Tibial artery (tissue), 4 donors: ENCODE data around the gene PLEKHH2.

ENCODE experiments used
- DNase-seq, 2 donors: peaks; one replicate each; pipeline ENCODE4 v3.0.0-alpha.2; 2019
- H3K27ac ChIP-seq, 2 donors: fragments of 200-600 bp; sonication (generic) in 1 of 2; 1 replicate in 1 of 2; 2 replicates in 1 of 2; pipeline ENCODE4 v1.5.1; 2018 to 2019; ENCODE audit warnings: mild to moderate bottlenecking in 1 of 2
- H3K27me3 ChIP-seq, 2 donors: fragments of 200-600 bp; sonication (generic) in 1 of 2; one replicate each; pipeline versions ENCODE4 v1.5.1 to v1.6.0; 2016 to 2019
- H3K36me3 ChIP-seq, 3 donors: fragments of 200-600 bp; sonication (generic) in 2 of 3; one replicate each; pipeline ENCODE4 v1.5.1; 2016 to 2019; ENCODE audit warnings: mild to moderate bottlenecking in 2 of 3
- H3K4me1 ChIP-seq, 4 donors: fragments of 200-600 bp; sonication (generic) in 2 of 4; 1 replicate in 3 of 4; 2 replicates in 1 of 4; pipeline ENCODE4 v1.5.1; 2016 to 2019
- H3K4me3 ChIP-seq, 2 donors: fragments of 200-600 bp; sonication (generic) in 1 of 2; 1 replicate in 1 of 2; 2 replicates in 1 of 2; pipeline ENCODE4 v1.5.1; 2018 to 2019; ENCODE audit warnings: mild to moderate bottlenecking in 2 of 2
- H3K9me3 ChIP-seq, 3 donors: fragments of 200-600 bp; sonication (generic) in 1 of 3; one replicate each; pipeline ENCODE4 v1.5.1; 2016 to 2019
- CTCF ChIP-seq, 2 experiments: fragments of 200-600 bp in 1 of 2; fragments of 450-650 bp in 1 of 2; IDR thresholded peaks; one replicate each; pipeline ENCODE4 v1.5.1; 2017 to 2019; ENCODE audit warnings: antibody characterized with exemption in 2 of 2, mild to moderate bottlenecking in 1 of 2, moderate library complexity in 1 of 2
- intact Hi-C: fragments of 100-400 bp; cut with DNase I; formaldehyde crosslinking; loops from one replicate; pipeline ENCODE4 v1.15.0; 2023; ENCODE audit warnings: low total_unique reads

The PLEKHH2 gene

GRCh38 chr2:43774617-43775016 lies 137.6 kb downstream of the PLEKHH2 start:
- H3K4me1 ChIP-seq, result peaks cover 0 to 11% (median 4%) of the 10 kb centered on the region in 4 donors
- peaks cover 11 to 21% (median 17%) of the 10 kb centered on the region in 3 donors for H3K36me3 ChIP-seq
- TF ChIP-seq CTCF (IDR thresholded peaks at IDR 0.05), result no peak
- no peaks in the 10 kb centered on the region for H3K9me3 ChIP-seq
- H3K4me3 ChIP-seq, result peak overlapping the region; percentile 68 to 76
- H3K27me3 ChIP-seq, result no peaks in the 10 kb centered on the region
- DNase-seq, result no peak
- intact Hi-C loops, result no loop called here
- H3K27ac ChIP-seq, result peak overlapping the region; percentile 82 to 84

- Histone ChIP-seq H3K4me1 (peaks cover 0 to 11% (median 4%) of the 10 kb centered on the region in 4 donors), H3K9me3 (no peaks in the 10 kb centered on the region), H3K27ac (no peak overlapping the region), H3K4me3 (no peak overlapping the region), H3K27me3 (no peaks in the 10 kb centered on the region), H3K36me3 (peaks cover 11 to 31% (median 17%) of the 10 kb centered on the region in 3 donors)
- intact Hi-C loops, result no loop called here
- DNase-seq, result no peak
- no peak for TF ChIP-seq CTCF (IDR thresholded peaks at IDR 0.05)
These were observed 139.3 kb downstream of the PLEKHH2 start for GRCh38 chr2:43776324-43776723.

GRCh38 chr2:43777306-43777926 lies 140.4 kb downstream of the PLEKHH2 start:
- TF ChIP-seq CTCF (IDR thresholded peaks at IDR 0.05), result no peak
- Histone ChIP-seq H3K4me1 (peaks cover 0 to 11% (median 4%) of the 10 kb centered on the region in 4 donors), H3K36me3 (peaks cover 11 to 31% (median 17%) of the 10 kb centered on the region in 3 donors), H3K4me3 (no peak overlapping the region), H3K9me3 (no peaks in the 10 kb centered on the region), H3K27me3 (no peaks in the 10 kb centered on the region), H3K27ac (no peak overlapping the region)
- no peak for DNase-seq
- intact Hi-C loops, result no loop called here

GRCh38 chr2:43778233-43778632 lies 141.2 kb downstream of the PLEKHH2 start:
- no peak overlapping the region for H3K4me3 ChIP-seq
- H3K27me3 ChIP-seq, result no peaks in the 10 kb centered on the region
- peaks cover 11 to 31% (median 17%) of the 10 kb centered on the region in 3 donors for H3K36me3 ChIP-seq
- no peak overlapping the region for H3K27ac ChIP-seq
- DNase-seq, result no peak
- H3K9me3 ChIP-seq, result no peaks in the 10 kb centered on the region
- intact Hi-C loops, result no loop called here
- no peak for TF ChIP-seq CTCF (IDR thresholded peaks at IDR 0.05)
- peaks cover 0 to 11% (median 4%) of the 10 kb centered on the region in 4 donors for H3K4me1 ChIP-seq

- intact Hi-C loops, result no loop called here
- Histone ChIP-seq H3K27me3 (no peaks in the 10 kb centered on the region), H3K36me3 (peaks cover 7 to 35% (median 7%) of the 10 kb centered on the region in 3 donors), H3K27ac (no peak overlapping the region), H3K9me3 (no peaks in the 10 kb centered on the region), H3K4me3 (no peak overlapping the region), H3K4me1 (peaks cover 0 to 22% (median 4%) of the 10 kb centered on the region in 4 donors)
- no peak for TF ChIP-seq CTCF (IDR thresholded peaks at IDR 0.05)
- no peak for DNase-seq
These were observed 150.8 kb downstream of the PLEKHH2 start for GRCh38 chr2:43787895-43788294.
